Effector memory CD4-positive, alpha-beta T cell (primary cell): ENCODE measurements around the gene NPIPA8.
"Not testable (repeated sequence)": the region's sequence is repeated elsewhere in the genome, so short reads cannot be mapped to it uniquely, and the experiment has no call there.

Experiments used
- DNase-seq, 3 donors: peaks; one replicate each; pipeline ENCODE4 v3.0.0-alpha.2; 2020
- H3K27ac ChIP-seq: 2 replicates; pipeline ENCODE4 v1.7.0; 2013; ENCODE audit warnings: mild to moderate bottlenecking, low read length, moderate library complexity; ENCODE audit not compliant: insufficient read depth, poor library complexity, severe bottlenecking
- H3K27me3 ChIP-seq: replicated peaks from 2 replicates; pipeline ENCODE4 v1.7.0; 2013; ENCODE audit warnings: mild to moderate bottlenecking, low read length; ENCODE audit not compliant: insufficient read depth, control insufficient read depth, poor library complexity, severe bottlenecking
- H3K36me3 ChIP-seq: 2 replicates; pipeline ENCODE4 v1.7.0; 2013; ENCODE audit warnings: mild to moderate bottlenecking, low read length, moderate library complexity; ENCODE audit not compliant: control insufficient read depth, insufficient read depth
- H3K4me1 ChIP-seq: 2 replicates; pipeline ENCODE4 v1.7.0; 2013; ENCODE audit warnings: low read length, mild to moderate bottlenecking; ENCODE audit not compliant: control insufficient read depth, insufficient read depth, poor library complexity, severe bottlenecking
- H3K4me3 ChIP-seq: 2 replicates; pipeline ENCODE4 v1.7.0; 2013; ENCODE audit warnings: low read length, low read depth, mild to moderate bottlenecking; ENCODE audit not compliant: insufficient read depth, poor library complexity, severe bottlenecking
- H3K9me3 ChIP-seq: 2 replicates; pipeline ENCODE4 v1.7.0; 2013; ENCODE audit warnings: mild to moderate bottlenecking, low read length, moderate library complexity; ENCODE audit not compliant: control insufficient read depth

NPIPA8 gene

DNA sequence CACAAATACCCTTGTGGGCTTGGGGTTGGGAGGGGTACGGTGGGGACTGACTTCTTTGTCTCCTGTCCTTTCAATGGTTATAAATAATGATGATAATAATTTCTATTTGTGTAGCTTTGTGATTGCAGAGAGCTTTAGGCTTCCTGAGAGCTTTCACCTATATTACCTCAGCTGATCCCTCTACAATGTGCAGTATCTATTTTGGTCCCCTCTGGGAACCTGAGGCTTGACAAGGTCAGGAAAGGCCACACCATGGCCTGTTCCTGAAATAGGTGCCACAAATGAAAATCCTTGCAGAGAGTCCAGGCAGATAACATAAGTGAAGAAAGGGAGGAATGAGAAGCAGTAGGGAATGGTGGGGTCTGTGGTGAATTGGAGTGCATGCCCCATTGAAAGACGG is 45.6 kb downstream of the NPIPA8 start:
- not testable (repeated sequence) for H3K27ac ChIP-seq, H3K4me3 ChIP-seq, H3K4me1 ChIP-seq, H3K9me3 ChIP-seq, H3K27me3 ChIP-seq, H3K36me3 ChIP-seq, DNase-seq

DNA sequence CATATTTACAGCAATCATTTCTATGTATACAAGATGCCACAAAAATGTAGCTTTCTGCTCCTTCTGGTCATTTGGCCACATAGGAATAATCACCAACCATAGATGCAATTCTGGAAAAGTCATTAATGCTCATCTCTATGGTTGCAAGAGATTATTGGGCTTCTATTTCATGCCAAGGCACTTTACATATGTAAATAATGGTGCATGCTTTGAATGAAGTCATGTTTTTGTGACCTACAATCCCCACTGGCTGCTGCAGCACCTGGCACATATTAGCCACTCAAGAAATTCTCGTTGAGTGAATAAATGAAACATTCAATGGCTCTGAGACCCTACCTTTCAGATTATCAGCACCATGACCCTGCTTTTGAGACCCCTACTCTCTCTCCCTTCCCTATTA is 50.2 kb downstream of the NPIPA8 start:
- H3K27ac ChIP-seq, H3K4me3 ChIP-seq, H3K36me3 ChIP-seq, H3K27me3 ChIP-seq, H3K9me3 ChIP-seq, H3K4me1 ChIP-seq, DNase-seq: not testable (repeated sequence)

DNA sequence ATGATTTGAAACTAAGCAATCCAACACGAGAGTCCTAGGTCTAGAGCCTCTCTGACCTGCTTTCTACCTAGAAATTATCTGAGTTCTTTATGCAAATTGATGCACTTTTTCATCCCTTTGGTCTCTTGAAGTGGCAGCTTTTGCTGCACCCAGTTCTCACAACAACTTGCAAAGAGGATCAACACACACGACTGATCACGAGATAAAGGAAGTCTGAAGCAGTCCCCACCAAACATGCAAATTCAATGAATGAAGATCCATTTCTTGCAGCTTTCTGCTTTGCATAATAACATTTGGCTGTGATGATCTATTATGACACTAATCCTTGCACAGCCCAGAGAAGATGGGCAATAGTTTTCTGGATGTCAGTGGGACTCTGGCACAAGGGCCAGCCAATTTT is 56.2 kb downstream of the NPIPA8 start:
- not testable (repeated sequence) for H3K27me3 ChIP-seq, H3K4me3 ChIP-seq, DNase-seq, H3K36me3 ChIP-seq, H3K4me1 ChIP-seq, H3K9me3 ChIP-seq, H3K27ac ChIP-seq

DNA sequence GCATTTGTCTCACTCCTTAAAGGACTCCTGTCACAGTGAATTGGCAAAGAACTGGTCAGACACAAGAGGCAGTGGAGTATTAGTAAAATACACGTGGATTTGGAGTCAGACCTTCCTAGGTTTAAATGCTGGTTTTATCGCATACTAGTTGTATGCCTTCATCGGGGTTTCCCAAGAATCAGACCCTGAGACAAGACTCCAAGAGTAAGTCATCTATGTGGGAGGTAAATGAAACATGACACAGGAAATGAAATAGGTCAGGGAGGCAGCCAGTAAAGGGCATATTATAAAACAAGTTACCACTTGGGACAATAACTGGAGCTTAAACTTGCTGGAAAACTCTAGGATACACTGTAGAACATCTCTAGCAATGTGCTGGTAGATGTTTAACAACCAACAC is 59.8 kb downstream of the NPIPA8 start:
- H3K27me3 ChIP-seq, H3K4me1 ChIP-seq, H3K36me3 ChIP-seq, H3K9me3 ChIP-seq, DNase-seq, H3K27ac ChIP-seq, H3K4me3 ChIP-seq: not testable (repeated sequence)

DNA sequence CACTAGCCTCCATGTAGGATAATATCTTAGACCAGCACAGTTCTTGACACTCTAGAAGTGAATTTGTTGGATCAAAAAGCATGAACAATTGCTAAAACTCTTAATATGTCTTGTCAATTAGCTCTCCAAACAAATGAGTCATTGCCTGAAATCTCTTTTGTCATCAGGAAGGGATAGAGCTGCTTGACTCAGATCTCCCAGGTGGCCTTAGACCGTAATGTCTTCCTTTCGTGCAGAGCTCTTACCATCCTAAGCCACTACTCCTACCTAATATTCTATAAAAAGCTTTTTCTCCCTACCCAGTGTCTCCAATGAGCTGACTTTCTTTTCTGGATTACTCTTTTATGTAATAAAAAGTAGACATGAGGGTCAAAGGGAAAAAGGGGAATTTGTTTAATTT is 66.4 kb downstream of the NPIPA8 start:
- not testable (repeated sequence) for H3K4me3 ChIP-seq, H3K36me3 ChIP-seq, H3K9me3 ChIP-seq, H3K27me3 ChIP-seq, DNase-seq, H3K4me1 ChIP-seq, H3K27ac ChIP-seq
